OCI-LY3 (cell line): ENCODE data around the gene EFEMP1.

Source experiments
- CTCF ChIP-seq: fragments of 200-600, 300-600 bp; sonication (generic); IDR thresholded peaks from 2 replicates; pipeline ENCODE4 v1.5.1; 2014; ENCODE audit warnings: antibody characterized with exemption, low read length, low read depth
- EZH2phosphoT487 ChIP-seq: fragments of 200-600 bp; shearing (Covaris generic); IDR thresholded peaks from 2 replicates; pipeline ENCODE4 v1.6.1; 2018; ENCODE audit warnings: antibody characterized with exemption, mixed run types, low read depth

DNA sequence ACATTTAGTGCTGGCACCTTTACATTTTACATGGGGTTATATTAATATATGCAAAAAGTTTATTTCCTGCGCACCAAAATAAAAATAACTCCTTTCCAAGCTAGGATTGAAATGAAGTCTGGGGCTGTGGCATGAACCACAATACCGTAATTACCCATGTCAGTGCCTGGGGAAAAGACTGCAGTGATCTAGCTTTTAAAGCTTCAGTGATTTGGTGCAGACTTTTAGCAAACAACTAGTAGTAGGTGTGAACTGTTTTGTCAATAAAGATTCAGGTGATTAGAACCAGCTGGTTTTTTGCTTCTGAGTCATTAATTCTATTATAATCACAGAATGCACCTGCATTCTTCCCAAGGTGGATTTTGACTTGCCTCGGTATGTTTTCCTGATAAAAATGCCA, 21.2 kb downstream of the EFEMP1 start:
- TF ChIP-seq CTCF (no peak), EZH2phosphoT487 (no peak)
